NCI-H345 (cell line): ENCODE results near the gene FAM9C.
"Not testable (repeated sequence)": the region's sequence is repeated elsewhere in the genome, so short reads cannot be mapped to it uniquely, and the experiment has no call there.

ENCODE experiments used
- DNase-seq: peaks from one replicate; lab custom pipeline; 2025; lab: John Stamatoyannopoulos, UW

FAM9C gene

GRCh38 chrX:13044441-13044840, at the start of gene FAM9C:
TSS of gene FAM9C (minus strand) at chrX:13044620. CDS start at chrX:13043789, 831 bp downstream.
- DNase-seq, result no peak

- no peak for DNase-seq
Measured at GRCh38 chrX:13093529-13094140, 49.2 kb upstream of the FAM9C start.

GRCh38 chrX:13092455-13092941, 48.1 kb upstream of the FAM9C start:
- no peak for DNase-seq

- no peak for DNase-seq
Measured at GRCh38 chrX:13091111-13091765, 46.8 kb upstream of the FAM9C start.

GRCh38 chrX:13090339-13091110, 46.1 kb upstream of the FAM9C start:
- no peak for DNase-seq

GRCh38 chrX:13090027-13090338, 45.6 kb upstream of the FAM9C start:
- no peak for DNase-seq

- no peak for DNase-seq
Measured at GRCh38 chrX:13088156-13088487, 43.7 kb upstream of the FAM9C start.

GRCh38 chrX:13087322-13088155, 43.1 kb upstream of the FAM9C start:
- DNase-seq, result no peak

GRCh38 chrX:13086793-13087321, 42.4 kb upstream of the FAM9C start:
- not testable (repeated sequence) for DNase-seq

- DNase-seq, result no peak
Measured at GRCh38 chrX:13086076-13086475, 41.7 kb upstream of the FAM9C start.

- no peak for DNase-seq
Measured at GRCh38 chrX:13085526-13085925, 41.1 kb upstream of the FAM9C start.

- DNase-seq, result no peak
Measured at GRCh38 chrX:13084611-13085010, 40.2 kb upstream of the FAM9C start.

- not testable (repeated sequence) for DNase-seq
Measured at GRCh38 chrX:13083755-13084326, 39.4 kb upstream of the FAM9C start.

- DNase-seq, result no peak
Measured at GRCh38 chrX:13082206-13083065, 38.0 kb upstream of the FAM9C start.

GRCh38 chrX:13081395-13082205, 37.2 kb upstream of the FAM9C start:
- no peak for DNase-seq

GRCh38 chrX:13080128-13080795, 35.8 kb upstream of the FAM9C start:
- DNase-seq, result no peak

- no peak for DNase-seq
Measured at GRCh38 chrX:13078739-13079444, 34.5 kb upstream of the FAM9C start.

- no peak for DNase-seq
Measured at GRCh38 chrX:13077168-13077567, 32.7 kb upstream of the FAM9C start.
